ENCODE results near the gene TSPAN8.
"Not testable (repeated sequence)": the region's sequence is repeated elsewhere in the genome, so short reads cannot be mapped to it uniquely, and the experiment has no call there.

Gene TSPAN8

DNA sequence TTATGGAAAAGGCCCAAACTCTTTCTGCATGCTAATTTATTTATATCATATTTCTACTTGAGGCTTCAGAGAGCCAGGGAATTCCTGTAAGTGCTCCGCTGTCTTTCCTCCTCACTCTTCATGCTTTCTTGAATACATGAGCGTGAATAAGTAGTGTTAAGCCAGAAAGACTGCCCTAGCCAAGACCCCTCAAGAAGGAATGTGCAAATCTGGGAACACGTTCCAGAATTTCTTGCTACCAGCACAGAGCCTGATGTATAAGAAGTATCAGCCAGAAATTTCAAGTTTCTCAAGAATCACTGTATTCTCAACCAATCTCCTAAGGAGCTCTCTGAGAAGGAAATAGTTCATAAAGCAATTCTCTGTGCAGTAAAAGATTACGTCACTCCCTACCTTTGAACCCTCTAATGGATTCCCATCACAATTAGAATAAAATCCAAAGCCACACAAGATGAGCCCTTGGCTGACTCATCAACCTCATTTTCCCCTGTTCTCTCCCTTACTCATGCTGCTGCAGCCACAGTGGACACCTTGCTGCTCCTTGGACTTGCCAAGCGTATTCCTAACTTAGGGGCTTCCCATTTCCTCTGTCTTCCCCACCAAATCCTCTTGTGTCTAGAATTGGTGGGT, 6.9 kb upstream of the TSPAN8 start:
- no peak for DNase-seq (ENCODE audit: low read depth in 1 of 2, low spot score in 1 of 2)

DNA sequence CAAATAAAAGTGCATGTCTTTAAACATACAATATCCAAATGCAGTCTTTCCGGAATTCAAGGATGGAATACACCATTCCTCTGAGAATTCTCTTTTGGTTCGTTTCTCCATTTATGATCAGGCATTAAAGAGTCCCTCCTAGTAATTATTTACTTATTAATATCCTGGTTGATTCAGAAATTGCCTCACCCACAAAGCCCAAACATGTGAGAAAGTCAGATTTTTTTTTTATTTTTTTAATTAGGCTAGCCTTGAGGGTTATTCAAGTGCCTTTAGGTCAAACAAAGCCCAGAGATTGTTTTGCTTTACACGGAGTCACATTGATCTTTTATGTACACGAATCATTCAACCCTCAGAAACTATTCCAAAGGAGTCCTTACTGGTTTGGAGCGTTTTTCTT, 6.4 kb upstream of the TSPAN8 start:
- no peak for DNase-seq (ENCODE audit: low read depth in 1 of 2, low spot score in 1 of 2)

DNA sequence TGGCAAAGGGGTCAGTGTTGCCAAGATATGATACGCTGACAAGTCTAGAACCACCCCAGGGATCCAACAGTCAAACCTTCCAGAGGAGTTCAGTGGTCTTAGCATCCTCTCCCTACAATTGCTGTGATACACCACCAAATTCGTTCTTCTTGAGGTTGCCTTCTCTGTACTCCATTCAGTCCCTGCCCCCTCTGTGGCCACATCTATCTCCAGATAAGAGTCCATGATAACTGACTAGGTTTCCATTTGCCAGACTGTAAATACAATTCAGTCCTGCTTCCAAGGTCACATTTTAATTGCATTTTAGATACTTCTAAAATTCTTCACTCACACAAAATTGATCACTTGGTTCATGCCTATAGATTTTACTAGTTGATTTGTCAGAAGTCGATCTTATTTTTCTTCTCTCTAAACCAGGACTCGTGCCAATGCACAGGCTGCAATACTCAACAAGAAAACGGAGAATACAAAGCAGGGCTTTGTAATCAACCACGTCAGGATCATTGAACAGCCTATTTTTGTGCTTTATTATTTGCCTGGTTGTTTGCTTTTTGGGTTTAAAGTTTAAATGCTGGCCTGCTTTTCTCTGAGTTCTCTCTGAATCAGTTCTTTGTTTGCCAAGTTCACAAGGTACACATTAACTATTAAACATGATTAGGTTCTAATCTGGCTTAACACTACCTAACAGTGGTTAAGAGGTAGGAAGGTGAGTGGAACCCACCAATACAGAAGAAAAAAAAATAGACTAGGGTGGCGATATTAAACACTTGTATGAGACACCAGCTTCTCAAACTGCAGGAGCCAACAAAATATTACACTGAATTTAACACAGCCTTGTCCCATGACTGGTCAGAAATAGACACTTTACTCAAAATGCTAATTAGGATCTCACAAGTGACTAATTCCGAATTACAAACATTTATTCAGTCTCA, 5.3 kb upstream of the TSPAN8 start:
- DNase-seq (ENCODE audit: low read depth in 1 of 2, low spot score in 1 of 2): no peak

DNA sequence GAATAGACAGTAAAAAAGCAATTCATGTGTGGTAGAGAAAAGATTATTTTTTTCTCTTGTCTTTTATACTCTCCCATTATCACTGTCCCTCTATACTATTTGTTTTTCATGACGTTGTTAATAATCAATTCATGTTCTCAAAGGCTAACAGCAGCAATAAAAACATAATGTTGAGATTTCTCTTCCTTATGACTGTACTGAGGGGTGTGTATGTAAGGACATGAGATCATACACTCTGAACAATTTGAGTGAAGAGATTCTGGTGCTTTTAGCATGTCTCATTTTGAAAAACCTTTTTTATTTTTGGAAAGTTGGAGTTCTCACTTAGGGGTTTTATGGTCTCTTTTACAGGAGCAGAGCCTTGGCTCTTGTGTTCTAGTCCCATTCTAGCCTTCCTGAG, 3.8 kb upstream of the TSPAN8 start:
- no peak for DNase-seq (ENCODE audit: low read depth in 1 of 2, low spot score in 1 of 2)

DNA sequence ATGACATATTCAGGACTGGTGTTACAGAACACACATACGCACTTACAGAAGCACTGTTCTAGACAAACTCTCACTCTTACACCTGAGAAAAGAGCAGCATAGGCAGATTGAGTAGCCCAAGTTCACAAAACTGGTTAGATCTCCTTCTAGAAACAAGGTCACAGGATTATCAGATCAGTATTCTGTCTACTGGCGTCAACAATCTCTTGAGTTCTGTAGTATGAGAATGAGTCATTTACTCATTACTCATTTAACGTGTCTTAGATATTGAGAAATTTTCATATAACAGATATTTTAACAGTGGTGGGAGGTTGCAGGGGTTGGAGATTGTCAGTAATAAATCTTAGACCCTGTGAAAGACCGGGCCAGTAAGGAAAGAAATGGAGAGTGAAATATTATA, 2.8 kb upstream of the TSPAN8 start:
- DNase-seq (ENCODE audit: low read depth in 1 of 2, low spot score in 1 of 2): no peak

DNA sequence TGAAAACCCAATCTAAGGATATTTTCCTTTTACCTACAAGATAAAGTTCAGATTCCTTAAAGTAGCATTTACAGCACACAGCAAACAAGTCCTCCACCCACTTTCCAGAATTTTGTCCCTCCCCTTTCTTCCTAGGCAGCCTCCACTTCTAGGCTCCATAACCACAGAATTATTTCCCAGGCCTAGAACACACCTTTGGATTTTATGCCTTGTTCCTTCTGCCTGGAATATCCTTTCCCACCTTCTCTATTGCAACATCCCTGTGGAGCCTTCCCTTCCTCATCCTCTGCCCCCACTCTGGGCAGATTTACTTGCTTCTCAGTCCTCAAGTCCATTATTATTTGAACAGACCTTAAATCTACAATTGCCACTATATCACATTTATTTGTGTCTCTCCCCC, 2.1 kb upstream of the TSPAN8 start:
- no peak for DNase-seq (ENCODE audit: low read depth in 1 of 2, low spot score in 1 of 2)

DNA sequence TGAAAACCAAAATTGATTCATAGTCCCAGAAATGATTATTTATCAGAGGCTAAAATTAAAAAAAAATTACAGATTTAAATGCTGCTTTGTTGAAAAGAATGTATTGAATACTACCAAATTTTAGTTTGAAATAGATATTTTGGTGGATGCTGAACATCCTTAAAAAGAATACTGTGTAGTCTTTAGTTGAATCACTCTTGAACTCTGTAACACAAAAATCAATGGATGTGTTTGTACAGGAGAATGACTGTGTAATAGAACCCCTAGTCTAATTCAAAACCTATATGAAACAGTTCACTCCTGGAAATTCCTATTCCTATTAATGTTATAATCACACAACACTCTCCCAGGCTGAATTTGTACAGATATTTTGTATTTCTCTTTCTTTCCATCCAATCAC, 1.5 kb upstream of the TSPAN8 start:
- no peak for DNase-seq (ENCODE audit: low read depth in 1 of 2, low spot score in 1 of 2)

DNA sequence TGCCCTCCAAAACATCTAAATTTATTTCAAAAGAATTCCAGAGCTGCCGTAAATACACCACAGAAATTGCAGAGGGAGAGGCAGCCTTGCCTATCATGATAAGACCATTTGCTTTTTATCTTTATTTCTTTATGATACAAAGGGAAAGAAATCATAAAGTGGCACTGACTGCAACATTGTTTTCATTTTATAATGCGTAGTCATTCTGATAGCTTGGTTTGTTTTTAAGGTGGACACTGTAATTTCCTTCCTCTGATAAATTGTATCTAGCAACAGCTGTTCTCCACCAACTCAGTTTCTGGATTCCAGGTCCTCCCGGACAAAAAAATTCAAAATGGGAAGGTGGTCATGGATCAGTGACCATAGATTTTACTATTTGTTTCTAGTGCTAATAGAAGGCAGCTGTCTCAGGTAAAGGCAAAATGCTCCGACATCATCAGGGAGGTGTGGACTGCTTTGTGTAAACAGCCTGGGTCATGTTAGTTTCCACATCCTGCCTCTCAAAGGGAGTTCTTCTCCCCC, 623 bp upstream of the TSPAN8 start:
- DNase-seq (ENCODE audit: low read depth in 1 of 2, low spot score in 1 of 2): no peak

DNA sequence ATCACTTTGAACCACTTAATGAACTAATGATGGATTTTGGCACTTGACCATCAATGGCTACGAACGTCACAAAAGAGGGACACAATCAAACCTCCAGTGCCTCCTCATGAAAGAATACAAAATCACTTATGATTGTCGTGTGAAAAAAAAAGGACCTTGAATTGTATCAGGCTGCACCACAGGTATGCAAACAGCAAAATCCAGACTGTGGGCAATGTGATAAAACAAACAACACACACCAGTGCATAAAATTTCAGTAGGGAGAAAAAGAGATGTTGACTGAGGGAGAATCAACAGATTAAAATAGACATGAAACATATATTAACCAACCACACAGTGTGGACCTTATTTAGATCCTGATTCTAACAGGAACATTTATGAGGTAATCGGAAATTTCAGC, 2.6 kb downstream of the TSPAN8 start:
- no peak for DNase-seq (ENCODE audit: low read depth in 1 of 2, low spot score in 1 of 2)

DNA sequence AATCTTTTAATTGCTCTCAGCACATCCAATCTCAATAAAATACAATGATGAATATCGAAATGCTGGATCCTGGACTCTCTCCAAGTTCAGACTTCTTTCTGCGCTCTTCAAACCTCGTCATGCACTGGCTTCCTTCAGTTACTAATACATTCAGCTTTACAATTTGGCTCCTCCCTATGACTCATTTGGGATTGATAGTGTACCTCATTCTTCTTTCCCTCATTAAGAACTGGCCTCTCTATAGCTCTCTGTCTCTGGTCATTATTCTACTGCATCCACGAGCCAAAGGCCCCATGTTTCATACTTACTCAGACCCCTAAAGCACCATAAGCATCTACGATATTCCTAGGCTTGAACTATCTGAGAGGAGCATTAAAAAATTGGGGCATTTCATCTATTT, 4.9 kb downstream of the TSPAN8 start:
- DNase-seq (ENCODE audit: low read depth in 1 of 2, low spot score in 1 of 2): no peak

DNA sequence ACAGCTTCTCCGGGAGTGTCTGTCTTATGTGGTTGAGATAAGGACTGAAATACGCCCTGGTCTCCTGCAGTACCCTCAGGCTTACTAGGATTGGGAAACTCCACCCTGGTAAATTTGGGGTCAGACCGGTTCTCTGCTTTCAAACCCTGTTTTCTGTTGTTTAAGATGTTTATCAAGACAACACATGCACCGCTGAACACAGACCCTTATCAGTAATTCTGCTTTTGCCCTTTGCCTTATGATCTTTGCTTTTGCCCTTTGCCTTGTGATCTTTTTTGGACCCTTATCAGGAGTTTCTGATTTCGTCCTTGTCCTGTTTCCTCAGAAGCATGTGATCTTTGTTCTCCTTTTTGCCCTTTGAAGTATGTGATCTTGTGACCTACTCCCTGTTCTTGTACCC, 7.8 kb downstream of the TSPAN8 start:
- DNase-seq (ENCODE audit: low read depth in 1 of 2, low spot score in 1 of 2): not testable (repeated sequence)

DNA sequence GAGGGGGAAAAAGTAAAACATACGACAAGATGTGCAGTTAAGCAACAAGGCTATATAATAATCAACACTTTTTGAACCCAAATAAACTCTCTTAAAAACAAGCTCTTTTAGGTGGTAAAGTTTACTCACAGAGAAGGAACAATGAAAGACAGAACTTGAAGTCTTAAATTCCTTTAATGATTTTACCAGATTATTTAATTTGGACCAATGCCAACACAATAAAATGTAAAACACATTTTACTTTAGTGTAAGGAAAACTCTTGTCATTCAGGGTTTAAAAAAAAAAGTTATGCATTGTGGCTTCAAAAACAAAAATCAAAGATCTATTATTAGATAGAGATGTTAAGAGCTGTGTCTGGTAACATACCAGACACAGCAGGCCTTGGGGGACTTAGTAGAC, 13.1 kb downstream of the TSPAN8 start:
- no peak for DNase-seq (ENCODE audit: low read depth in 1 of 2, low spot score in 1 of 2)

DNA sequence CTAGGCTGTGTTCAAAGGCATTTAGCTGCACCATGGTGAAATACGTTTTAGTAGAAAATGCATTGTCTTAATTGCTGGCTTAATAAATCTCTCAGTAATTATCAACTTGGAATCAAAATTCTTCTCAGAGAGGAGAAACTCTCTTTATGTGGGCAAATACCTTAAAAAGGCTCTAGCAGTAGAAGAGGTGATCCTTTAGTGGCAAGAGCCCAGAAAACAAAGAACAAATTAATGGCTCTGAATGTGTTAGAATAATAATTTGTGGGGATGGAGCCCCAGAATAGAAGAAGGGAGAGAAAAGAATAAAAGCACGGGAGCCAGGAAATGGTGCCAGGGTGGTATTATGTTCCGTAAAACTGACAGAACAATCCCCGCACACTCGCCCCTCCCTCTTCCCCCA, 14.8 kb downstream of the TSPAN8 start:
- DNase-seq (ENCODE audit: low read depth in 1 of 2, low spot score in 1 of 2): no peak

DNA sequence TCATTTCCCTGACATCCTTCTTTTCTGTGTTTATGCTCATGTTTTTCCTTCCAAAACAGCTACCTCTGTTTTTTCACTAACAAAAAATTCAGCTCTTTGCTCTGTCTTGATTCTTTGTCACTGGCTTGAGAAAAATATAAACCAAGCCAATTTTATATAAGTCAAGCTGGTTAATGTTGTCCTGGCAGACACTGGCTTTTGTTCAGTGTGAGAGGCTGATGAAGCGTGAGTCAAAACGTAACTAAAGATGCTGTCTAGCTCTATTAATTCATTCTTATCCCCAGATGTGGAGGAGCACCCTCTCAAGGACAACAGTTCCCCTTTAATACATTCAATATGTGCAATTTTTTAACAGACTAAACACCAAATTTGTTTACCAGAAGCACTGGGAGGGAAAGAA, 15.8 kb downstream of the TSPAN8 start:
- DNase-seq (ENCODE audit: low read depth in 1 of 2, low spot score in 1 of 2): no peak

DNA sequence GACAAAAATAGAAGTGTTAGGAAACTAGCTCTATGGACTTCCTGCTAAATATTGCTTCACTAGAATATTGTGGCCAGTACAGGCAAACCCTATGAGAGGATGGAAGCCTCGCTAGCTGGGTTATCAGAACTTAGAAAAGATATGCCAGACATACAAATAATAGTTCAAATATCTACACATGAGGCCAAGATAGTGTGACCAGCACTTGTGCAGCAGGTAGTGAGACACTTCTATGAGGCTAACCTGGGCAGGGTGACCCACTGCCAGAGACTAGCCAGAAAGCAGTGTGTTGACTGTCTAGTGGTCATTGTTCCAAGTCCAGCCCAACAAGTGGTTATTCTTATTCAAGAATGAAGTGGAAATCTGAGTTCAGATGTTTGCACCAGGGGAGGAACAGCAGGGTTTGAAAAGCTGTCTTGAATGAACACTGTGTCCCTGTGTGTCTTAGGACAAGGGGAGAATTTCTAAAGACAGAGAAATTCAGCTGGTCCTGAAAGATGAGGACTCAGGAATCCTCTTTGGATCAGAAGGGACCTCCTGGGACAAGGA, 16.3 kb downstream of the TSPAN8 start:
- DNase-seq (ENCODE audit: low read depth in 1 of 2, low spot score in 1 of 2): no peak

DNA sequence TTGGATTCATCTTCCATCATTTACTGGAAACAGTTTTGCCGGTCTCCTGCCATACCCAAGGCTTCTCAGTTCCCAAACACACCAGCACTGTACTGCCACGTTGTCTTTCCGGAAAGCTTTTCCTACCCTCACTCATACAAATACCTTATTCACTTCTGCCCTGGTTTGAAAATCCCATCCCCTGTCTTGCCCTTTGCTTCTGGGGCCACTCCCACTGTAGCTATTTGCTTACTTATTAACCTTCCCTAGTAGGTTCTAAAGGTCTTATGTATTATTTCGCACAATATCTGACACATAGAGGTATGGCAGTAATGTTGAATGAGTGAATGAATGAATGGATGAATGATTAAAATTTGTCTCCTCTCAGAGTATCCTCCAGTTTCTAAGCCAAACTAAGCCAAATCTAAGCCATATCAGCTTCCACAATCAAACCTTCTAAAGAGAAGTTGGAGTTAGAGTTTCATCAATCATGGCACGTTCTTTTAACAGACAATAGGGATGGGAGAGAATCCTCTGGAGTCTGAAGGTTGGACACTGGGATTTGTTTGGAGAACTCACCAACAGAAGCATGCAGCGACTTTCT, 18.6 kb downstream of the TSPAN8 start:
- DNase-seq (ENCODE audit: low read depth in 1 of 2, low spot score in 1 of 2): no peak

DNA sequence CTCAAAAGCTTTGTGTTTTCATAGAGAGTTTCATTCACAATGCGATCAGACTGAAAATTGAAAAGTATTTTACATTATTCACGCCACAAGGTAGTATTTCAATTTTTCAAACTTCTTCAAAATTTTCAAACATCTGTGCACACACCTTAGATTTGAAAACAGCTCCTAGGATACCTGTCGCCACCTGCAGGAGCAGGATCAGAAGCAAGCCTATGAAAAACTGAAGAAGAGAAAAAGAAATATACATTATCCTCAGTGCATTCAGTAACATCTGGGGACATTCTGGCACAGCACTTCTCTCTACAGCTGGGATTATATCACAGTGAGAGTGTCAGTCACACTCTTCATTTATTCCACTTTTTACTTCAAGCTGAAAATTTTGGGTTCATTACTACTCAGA, 19.8 kb downstream of the TSPAN8 start:
- no peak for DNase-seq (ENCODE audit: low read depth in 1 of 2, low spot score in 1 of 2)

DNA sequence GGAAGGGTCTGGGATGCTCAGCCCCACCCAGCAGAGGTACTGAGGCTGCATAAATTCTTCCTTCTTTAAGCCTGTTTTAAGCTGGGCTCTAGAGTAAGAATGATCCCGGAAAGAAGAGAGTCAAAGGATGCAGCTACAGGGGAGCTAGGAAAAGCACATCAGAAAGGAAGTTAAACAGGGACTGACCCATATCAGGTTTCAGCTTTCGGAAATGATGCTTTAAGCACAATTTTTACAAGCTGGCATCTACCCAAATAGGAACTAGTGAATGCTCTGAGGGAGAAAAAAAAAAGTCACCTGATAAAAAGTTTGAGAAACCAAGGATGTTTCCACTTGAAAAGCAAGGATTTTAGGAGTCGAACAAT, 22.0 kb downstream of the TSPAN8 start:
- DNase-seq (ENCODE audit: low read depth in 1 of 2, low spot score in 1 of 2): no peak

DNA sequence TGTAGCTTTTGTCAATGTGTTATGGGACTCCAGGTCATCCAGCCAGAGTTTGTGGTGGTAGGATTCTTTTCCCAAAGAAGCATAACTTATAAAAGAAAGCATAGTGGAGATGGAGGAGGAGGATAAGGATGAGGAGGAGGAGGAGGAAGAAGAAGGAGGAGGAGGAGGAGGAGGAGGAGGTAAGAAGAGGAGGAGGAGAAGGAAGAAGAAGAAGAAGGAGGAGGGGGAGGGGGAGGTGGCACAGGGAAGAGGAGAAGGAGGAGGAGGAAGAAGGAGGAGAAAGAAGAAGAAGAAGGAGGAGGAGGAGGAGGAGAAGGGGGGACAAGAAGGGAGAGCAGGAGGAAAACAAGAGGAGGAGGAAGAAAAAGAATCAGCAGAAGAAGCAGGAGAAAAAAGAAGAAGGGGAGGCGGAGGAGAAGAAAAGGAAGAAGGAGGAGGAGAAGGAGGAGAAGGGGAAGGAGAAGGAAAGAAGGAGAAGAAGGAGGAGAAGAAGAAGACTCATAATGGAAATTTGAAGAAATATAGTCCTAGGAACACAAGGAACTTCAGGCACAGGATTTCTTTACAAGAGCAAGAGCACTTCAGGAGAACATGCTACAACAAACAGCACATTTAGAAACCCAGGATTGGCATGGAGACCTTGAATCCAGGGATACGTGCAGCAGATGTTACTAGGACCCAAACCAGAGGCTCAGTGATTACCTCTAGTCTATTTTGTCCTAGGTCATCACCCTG, 22.6 kb downstream of the TSPAN8 start:
- DNase-seq (ENCODE audit: low read depth in 1 of 2, low spot score in 1 of 2): no peak

DNA sequence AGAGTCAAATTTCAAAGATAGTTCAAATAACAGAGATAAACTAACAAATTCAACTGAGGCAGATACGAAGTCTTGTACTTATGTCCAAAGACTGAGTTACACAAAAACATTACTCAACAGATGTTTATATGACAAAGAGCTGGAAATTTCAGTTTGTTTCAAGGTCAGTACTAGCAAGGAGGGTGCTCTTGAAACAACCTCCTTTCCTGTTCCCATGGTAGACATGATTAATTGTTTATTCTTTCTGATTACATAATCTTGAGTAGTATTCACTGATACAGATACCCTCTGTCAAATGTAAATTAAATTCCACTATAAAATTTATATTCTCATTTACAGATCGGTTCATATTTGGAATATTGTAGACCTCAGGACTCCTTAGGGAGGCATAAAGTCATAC, 23.4 kb downstream of the TSPAN8 start:
- DNase-seq (ENCODE audit: low read depth in 1 of 2, low spot score in 1 of 2): no peak

DNA sequence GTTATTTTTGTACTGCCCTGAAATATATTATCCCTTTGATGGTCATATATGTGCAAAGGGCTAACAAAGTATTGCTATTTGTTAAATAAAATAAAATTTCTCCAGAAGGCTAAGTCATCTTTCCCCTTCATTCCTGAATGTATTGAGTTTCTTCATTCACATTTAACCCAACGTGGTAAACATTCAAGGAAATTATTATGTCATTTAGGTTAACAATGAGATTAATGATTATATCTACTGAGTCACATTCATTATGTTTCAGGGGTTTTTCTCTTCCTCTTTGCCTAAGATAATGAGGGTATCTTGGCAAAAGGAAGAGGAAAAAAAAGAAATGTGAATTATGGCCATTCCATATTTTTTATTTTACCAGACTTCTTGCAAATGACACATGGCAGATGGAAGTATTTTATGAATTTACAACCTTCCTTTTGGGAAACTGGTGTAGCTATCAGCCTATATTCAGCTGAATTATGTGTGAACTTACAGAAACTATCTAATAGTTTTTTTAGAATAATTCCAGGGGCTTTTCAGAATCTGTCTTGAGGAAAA, 27.2 kb downstream of the TSPAN8 start:
- no peak for DNase-seq (ENCODE audit: low read depth in 1 of 2, low spot score in 1 of 2)
